ENCODE measurements around the gene PHF11.
A peak's percentile ranks its signal among the peaks of the same experiment; 100 is the strongest.

PHF11 gene

DNA sequence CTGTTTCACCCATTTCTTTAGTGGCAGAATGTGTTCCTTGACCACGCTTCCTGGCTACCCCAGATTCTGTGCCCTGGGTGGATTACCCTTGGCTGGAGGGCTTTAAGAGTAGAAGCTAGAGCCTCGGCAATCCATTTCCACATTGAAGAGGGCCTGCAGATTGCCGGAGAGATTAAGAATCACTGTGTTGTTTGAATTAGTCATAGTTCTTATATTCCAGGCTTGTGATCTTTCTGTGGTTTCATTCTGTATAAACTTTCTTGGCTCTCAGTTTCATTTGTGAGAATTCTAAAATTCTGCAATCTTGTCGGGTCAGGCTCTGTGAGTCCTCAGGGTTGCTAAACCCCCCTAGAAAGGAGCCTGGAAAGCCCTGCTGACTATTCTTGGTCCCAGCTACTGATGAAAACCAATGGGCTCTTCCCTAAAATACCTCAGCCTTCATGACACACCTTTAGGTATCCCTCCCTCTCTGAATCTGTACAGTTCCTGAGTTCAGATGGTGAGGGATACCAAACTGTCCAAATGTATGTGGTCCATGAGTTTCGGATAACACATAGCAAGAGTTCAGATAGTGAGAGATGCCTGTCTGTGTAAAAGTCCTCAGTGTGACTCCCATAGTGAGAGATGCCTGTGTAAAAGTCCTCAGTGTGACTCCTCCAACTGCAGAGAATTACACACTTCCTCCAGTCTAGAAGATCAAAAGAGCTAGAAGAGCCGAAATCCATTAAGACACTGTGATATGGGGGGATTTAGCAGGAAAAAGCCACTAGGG, 4.3 kb downstream of the PHF11 start:
- DNase-seq: peak in 1 of 2 experiments; percentile 25

DNA sequence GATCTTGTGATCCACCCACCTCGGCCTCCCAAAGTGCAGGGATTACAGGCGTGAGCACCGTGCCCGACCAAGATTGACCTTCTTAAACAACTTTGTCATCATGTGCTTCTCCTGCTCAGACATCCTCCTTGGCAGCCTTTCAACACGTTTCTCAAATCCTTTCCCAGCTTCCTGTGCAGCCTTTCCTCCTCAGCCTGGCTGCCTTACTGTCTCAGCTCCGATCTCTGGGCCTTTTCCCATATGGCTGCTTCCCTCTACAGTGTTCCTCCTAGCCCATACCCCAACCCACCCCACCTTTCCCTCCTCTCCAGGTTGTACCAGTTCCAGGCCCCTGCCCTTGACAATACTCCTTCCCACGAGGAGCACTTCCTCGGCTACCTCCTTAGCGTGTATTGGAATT, 7.2 kb downstream of the PHF11 start:
- no peak for DNase-seq

DNA sequence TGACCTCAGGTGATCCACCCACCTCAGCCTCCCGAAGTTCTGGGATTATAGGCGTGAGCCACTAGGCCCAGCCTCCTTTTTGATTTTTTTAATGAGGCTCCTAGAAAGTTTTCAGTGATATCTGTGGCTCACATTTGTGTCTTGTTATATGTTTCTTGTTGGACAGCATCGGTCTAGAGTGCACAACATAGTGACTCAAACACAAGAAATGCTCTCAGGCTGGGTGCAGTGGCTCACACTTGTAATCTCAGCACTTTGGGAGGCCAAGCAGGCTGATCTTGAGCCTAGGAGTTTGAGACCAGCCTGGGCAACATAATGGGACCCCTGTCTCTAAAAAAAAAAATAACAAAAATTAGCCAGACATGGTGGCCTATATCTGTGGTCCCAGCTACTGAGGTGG, 8.2 kb downstream of the PHF11 start:
- no peak for DNase-seq

DNA sequence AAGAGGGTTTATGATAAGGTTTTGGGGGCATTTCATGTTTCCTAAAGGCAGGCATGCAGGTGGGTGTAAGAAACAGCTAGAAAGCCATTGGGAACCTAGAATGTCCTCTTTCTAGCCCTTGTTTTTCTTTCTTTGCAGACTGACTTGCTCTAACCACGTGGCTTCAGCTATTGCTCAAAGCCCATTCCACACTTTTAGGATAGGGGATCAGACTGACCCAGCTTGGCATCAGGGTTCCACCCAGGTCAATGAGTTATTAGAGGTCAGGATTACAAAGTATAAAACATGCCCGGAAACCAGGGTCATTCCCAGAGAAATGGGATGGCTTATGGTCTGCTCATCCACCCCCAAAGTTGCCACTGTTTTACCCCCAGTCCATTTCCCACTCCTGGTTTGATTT, 16.8 kb downstream of the PHF11 start:
- no peak for DNase-seq

DNA sequence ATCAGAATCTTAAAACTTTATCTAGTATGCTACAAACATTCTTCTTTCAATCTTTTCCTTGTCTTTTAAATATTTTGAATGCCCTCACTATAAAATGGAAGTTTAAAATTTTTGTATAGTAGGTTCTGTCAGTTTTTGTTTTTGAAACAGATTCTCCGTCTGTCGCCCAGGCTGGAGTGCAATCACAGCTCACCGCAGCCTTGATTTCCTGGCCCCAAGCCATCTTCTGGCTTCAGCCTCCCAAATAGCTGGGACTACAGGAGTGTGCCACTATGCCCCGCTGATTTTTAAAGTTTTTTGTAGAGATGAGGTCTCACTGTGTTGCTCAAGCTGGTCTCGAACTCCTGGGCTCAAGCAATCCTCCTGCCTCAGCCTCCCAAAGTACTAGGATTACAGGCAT, 20.7 kb downstream of the PHF11 start:
- DNase-seq: no peak

DNA sequence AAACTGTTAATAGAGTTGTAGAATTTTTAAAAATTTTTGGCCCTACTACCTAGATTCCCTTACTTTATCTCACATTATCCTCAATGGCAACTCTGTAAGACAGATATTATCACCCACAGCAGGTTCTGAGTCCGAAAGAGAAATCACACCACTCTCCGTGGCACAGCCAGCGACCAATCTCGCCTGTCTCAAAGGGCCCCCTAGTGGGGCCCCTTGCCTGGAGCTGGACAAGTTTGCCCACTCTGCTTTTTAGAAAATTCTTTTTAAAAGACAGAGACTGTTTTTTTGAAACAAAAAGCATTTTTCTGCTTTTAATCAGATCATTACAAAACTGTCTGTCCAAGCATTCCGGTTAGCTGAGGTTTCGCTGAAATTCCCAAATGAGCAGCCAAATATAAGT, 21.7 kb downstream of the PHF11 start:
- no peak for DNase-seq

DNA sequence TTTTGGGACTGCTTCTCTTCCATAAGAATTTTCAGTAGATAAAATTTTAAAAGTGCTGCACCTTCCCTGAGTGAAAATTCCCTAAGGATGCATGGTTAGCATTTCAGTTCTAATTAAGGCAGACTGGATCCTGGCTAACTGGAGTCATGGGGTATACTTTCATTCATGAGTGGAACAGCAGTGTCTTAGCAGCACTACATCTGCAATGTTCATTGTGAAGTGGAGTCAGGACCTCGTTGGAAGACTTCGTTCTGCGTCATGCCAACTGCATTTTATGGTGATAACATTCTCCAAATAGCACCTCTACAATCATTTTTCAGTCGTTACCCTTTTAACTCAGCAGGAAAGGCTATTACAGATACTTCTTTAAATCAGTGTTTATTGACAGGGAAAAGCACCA, 25.5 kb downstream of the PHF11 start:
- DNase-seq: no peak

DNA sequence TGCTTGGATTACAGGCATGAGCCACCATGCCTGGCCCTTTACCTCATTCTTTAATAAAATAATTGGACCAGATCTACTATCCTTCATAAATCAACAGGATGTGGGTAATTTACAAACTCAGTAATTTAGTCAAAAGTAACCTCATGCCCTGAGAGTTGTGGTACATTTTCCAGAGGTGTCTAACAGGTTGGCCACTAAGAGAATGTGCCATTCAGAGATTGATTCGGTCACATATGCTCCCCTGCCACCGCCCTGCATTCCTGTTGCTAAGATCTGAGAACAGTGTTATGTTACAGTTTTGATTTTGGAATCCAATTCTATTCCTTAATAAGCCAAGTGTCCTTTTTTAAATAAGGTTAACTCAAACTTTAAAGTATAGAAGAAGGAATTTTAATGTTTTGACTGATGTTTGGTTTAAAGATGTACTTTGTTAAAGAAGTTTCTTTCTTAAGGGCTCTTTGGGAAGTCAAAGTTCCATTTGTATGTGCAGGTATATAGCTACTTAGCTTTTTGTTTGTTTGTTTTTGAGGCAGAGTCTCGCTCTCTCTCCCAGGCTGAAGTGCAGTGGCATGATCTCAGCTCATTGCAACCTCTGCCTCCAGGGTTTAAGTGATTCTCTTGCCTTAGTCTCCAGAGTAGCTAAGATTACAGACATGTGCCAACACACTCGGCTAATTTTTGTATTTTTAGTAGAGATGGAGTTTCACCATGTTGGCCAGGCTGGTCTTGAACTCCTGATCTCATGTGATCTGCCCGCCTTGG, 29.2 kb downstream of the PHF11 start:
- no peak for DNase-seq

DNA sequence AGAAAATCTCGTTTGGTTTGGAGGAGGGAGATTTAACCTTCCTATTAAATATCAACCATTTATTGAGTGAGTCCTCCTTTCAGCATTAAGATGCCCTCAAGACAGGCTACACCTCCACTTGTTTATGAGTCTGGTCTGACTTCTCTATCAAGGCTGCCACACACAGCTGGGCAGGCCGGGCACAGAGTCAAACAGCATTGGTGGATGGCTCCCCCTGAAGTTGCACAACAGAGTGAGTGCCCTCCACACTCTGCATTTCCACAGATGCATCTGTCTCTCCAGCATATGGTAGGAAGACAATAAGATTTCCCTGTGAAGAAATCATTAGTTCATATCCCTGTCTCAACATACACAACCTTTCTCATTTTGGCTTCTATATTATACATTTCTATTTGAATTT, 31.4 kb downstream of the PHF11 start:
- no peak for DNase-seq

DNA sequence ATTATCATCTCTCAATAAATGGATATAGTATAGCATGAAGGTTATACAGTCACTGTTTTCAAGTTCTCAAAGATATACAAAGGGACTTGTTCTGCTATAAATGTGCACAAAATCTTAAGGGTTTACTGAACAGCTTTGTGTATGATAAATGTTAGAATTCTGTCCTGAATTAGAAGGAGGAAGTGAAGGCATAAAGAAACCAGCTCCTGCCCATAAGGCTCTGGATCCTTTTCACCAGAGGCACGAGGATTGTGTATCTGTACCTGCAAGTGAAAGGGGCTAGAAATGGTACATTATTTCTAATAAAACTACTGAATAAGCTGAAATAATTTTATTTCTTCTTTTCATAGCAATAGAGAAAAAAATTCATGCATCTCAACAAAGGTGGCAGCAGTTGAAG, 32.4 kb downstream of the PHF11 start:
- DNase-seq: no peak

DNA sequence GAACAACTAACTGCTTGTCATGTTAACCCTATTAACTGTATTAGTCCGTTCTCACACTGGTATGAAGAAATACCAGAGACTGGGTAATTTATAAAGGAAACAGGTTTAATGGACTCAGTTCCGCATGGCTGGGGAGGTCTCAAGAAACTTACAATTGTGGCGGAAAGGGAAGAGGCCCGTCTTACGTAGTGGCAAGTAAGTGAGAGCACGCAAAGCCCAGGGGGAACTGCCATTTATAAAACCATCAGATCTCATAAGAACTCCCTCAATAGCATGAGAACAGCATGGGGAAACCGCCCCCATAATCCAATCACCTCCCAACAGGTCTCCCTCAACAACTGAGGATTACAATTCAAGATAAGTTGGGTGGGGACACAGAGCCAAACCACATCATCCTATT, 34.7 kb downstream of the PHF11 start:
- DNase-seq: no peak

DNA sequence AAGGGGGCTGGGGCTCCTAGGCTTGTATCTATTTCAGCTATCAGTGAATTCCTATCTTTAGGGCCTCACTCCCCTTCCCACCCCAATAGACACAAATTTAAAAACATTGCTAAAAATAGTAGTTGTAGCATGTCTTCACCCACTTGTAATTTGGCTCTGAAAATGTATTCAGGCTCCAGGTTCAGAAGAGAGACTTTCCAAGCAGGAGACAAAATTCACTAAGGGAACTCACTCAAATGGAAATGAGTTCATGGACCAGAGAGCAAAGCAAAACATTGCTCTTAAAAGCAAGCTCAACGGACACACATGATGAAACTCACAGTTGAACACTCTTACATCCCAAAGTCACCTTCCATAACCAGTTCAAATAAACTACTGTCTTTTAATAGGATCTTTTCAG, 36.8 kb downstream of the PHF11 start:
- no peak for DNase-seq

DNA sequence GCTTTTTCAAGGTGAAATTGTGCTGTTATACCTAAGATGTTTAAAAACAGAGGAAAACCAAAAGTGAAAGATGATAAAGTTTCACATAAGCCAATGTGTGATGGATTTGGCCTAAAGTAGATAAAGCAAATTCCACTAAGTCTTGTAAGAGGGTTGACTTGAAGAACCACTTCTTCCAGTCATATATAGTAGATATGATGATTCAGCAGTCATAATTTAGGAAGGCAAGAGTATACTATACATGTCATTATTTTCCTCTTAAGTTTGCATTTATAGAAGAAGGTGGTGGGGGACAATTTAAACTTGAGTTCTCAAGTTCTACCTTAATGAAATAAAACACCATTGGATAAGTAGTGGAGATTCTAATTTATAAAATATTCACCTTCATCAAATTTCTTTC, 37.3 kb downstream of the PHF11 start:
- no peak for DNase-seq

DNA sequence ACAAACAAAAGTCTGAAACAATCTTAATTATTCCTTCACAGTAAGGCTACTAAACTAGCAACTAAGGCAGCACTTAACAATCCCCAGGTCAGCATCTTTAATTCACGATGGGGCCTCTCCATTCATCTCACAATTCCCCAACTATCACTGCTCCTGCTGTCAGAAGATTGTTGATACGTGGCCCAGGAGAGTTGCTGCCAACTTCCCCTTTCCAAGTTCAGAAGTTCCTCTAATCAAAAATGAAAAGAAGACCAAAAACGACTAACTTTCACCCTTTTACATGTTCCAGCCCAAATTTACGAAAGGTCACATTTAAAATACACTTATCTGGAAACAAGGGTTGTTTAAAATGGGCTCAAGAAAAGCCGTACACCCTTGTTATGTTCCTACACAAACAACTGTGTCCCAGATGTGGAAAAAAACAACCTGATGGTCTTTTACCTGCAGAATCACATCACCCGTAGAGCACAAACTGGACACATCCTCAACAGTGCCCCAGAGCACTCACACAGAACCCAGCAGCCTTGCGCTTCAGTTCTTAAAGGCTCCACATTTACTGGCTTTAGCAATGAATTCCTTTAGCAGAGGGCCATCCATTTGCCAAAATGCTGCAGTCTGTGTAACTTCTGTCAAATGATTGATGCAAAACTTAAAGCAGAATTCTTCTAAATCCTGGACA, 38.0 kb downstream of the PHF11 start:
- DNase-seq: no peak

DNA sequence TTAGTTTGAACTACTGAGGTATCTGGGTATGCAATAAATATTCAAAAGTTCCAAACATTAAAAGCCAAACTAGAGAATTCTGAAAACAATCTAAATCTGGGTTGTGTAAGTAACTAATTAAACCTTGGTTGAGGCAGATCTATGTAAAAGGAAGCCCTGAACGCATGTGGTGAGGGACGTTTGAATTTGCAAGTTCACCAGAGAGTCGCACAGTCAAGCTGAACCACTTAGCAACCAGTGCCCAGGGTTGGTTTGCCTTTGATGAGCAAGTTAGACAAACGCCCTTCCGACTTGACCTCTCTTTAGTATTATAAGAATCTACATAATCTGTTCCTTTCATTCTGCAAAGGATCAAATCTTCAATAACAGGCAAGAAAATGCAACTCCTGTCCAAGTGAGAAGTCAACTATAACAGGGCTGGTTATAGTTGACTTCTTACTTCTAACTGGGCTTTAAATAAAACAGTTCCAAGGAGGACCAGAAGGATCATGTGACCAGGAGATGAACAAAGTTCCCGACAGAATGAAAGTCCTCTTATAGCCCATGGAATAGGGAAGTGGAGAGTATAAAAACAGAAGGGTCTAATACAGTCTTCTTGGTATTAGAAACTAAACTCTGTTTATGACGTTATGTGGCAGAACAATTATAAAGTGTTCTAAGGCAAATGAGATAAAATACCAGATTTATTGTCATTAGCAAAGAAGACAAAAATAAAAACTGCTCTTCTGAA, 40.6 kb downstream of the PHF11 start:
- no peak for DNase-seq

DNA sequence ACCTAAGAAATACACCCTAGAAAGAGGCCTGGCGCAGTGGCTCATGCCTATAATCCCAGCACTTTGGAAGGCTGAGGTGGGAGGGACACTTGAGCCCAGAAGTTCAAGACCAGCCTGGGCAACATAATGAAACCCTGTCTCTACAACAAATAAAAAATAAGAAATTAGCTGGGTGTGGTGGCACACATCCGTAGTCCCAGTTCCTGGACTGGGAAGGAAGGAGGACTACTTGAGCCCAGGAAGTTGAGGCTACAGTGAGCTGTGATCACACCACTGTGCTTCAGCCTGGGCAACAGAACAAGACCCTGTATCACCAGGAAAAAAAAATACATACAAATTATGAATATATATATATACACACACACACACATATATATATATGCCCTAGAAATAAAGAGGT, 42.7 kb downstream of the PHF11 start:
- DNase-seq: no peak

DNA sequence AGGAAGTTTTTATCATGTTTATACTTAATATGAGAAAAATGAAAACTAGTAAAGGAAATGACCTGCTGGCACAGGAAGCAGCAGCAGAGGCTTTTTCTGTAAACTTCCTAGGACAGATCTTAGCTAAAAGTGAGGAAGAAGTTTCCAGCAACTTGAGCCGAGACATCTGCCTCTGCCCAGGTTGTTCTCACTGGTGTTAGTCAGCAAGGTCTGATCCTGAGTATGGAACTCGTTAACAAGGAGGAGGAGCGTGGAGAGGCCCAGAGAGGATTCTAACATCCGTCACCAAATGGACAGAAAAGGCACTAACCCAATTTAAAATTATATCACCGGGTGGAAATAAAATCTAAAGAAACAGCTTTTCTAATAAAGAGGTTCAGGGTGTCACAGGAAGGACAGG, 43.6 kb downstream of the PHF11 start:
- no peak for DNase-seq

DNA sequence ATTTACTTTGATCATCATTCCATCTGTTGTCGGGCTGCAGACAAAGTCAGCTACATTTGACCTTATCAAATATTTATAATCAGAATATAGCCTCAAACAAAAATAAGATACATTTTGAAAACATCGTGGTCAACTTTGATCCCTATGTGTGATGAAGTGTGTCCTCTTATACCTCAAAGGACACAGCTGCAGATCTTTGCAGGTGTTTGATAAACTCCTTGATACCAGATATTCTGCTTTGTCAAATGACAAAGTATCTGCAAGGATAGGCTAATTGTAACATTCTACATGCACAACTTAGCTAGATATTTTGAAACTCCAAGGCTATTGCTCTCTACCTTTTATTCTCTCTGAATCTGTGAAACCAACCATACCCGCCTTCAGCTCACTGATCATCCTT, 44.0 kb downstream of the PHF11 start:
- no peak for DNase-seq

DNA sequence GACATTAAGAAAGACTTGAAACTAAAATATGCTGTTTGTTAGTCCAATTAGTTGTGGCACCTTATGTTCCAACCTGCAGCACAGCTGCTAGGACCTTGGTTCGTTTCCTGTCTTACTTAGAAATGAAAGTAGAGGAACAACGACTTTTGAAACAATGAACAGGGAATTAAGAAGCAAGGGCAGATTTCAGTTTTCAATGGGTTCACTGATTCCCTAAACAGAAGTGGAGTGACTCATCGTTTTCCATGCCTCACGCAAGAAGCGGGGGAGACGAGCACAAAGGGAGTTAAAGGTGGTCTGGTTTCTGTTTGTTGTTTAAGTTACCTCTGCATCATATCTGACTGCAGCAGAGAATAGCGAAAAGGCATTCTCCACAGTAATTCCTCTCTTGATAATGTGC, 44.8 kb downstream of the PHF11 start:
- no peak for DNase-seq

DNA sequence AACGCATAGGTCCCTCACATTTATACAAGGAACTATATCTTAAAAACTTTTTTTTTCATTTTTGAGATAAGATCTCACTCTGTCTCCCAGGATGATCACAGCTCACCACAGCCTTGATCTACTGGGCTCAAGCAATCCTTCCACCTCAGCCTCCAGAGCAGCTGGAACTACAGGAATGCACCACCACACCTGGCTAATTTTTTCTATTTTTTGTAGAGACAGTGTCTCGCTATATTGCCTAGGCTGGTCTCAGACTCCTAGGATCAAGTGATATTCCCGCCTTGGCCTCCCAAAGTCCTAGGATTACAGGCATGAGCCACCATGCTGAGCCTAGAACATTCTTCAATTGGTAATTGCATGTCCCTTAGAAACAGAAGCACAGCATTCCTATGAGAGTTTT, 47.9 kb downstream of the PHF11 start:
- DNase-seq: no peak

DNA sequence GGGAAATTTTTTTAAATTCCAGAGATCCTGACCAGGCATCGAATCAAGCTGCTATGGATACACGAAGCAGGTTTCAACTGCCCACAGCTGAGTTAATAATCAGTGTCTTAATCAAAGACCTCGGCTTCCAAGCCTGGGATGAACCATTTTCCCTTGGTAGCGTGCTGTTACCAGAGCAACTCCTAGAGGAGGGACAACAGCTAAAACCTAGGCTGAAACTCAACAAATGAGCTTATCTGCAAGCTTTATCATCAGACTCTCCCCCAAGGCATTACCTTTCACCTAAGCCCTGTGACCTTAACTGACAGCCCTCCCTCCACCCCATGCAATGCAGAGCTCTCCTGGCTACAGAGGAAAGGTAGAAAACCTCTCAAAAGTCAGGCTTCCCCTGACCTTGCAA, 49.9 kb downstream of the PHF11 start:
- DNase-seq: no peak

DNA sequence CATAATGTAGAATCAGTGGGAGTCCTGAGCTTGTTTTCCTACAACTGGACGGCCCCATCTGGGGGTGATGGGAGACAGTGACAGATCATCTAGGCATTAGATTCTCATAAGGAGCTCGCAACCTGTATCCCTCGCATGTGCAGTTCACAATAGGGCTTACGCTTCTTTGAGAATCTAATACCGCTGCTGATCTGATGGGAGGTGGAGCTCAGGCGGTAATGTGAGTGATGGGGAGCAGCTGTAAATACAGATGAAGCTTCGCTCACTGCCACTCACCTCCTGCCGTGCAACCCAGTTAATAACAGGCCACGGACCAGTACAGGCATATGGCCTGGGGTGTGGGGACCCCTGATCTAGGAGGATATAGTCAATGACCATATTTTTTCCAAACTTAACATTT, 50.8 kb downstream of the PHF11 start:
- DNase-seq: no peak

DNA sequence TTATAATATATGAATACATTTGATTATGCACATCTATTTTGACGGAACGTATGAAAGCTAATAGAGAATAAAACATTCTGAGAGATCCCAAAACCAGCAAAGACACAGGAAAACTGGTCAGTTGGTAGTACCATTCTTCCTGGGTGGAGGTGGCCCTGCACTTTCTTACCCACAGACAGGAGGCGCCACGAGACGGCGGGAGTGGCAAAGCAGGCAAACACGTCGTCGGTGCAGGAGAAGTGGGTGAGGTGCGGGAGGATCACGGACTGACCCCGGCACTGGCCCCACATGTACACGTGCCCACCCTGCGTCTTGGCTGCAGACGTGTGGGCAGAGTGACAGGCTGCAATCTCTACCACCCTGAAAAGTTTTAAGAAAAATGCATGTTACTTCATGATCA, 53.5 kb downstream of the PHF11 start:
- no peak for DNase-seq

Data from activated T-cell treated with anti-CD3 and anti-CD28 coated beads, Interleukin-2, amount 50 U/mL, for 48 hours (primary cell).